DND-41 (cell line): Measurements from ENCODE around the gene TCEA2.
A peak's percentile ranks its signal among the peaks of the same experiment; 100 is the strongest.
"Not testable (repeated sequence)": the region's sequence is repeated elsewhere in the genome, so short reads cannot be mapped to it uniquely, and the experiment has no call there.

Experiments
- ATAC-seq: fragments of 200-7000 bp; cut with Tn5 transposase; 3 replicates; pipeline ENCODE4 v1.9.1; 2021; ENCODE audit warnings: low read depth; ENCODE audit not compliant: insufficient read depth
- DNase-seq: peaks from one replicate; pipeline ENCODE4 v3.0.0-alpha.2; 2020
- H2AFZ ChIP-seq: 2 replicates; pipeline ENCODE4 v1.6.0; 2012; ENCODE audit warnings: low read depth, low read length
- H3K27ac ChIP-seq: 2 replicates; pipeline ENCODE4 v1.5.1; 2012; ENCODE audit warnings: low read length, inconsistent platforms
- H3K27me3 ChIP-seq: fragments of 200-600 bp; sonication (generic); 2 replicates; pipeline ENCODE4 v1.6.0; 2012; ENCODE audit warnings: low read length, mild to moderate bottlenecking, inconsistent platforms; ENCODE audit not compliant: insufficient read depth, poor library complexity
- H3K36me3 ChIP-seq: 2 replicates; pipeline ENCODE4 v1.5.1; 2012; ENCODE audit warnings: low read length, inconsistent platforms; ENCODE audit not compliant: insufficient read depth
- H3K4me1 ChIP-seq: 2 replicates; pipeline ENCODE4 v1.5.1; 2012; ENCODE audit warnings: mild to moderate bottlenecking, low read length; ENCODE audit not compliant: insufficient read depth
- H3K4me2 ChIP-seq: 2 replicates; pipeline ENCODE4 v1.6.0; 2012; ENCODE audit warnings: mild to moderate bottlenecking, moderate library complexity, low read length, inconsistent platforms; ENCODE audit not compliant: insufficient read depth
- H3K4me3 ChIP-seq, 2 experiments: fragments of 200-600 bp in 1 of 2; shearing (Covaris generic) in 1 of 2; 2 replicates each; pipeline ENCODE4 v1.5.1; 2012 to 2016; ENCODE audit warnings: inconsistent platforms in 2 of 2, low read length in 2 of 2, mild to moderate bottlenecking in 2 of 2, low read depth in 1 of 2, moderate library complexity in 1 of 2
- H3K79me2 ChIP-seq: 2 replicates; pipeline ENCODE4 v1.6.0; 2012; ENCODE audit warnings: low read length, inconsistent platforms; ENCODE audit not compliant: insufficient read depth
- H3K9ac ChIP-seq: 2 replicates; pipeline ENCODE4 v1.6.0; 2012; ENCODE audit warnings: low read depth, mild to moderate bottlenecking, inconsistent platforms, low read length, moderate library complexity
- H3K9me3 ChIP-seq: 2 replicates; pipeline ENCODE4 v1.5.1; 2012; ENCODE audit warnings: low read length, moderate library complexity, mild to moderate bottlenecking, inconsistent platforms; ENCODE audit not compliant: insufficient read depth, severe bottlenecking
- H4K20me1 ChIP-seq: 2 replicates; pipeline ENCODE4 v1.6.0; 2012; ENCODE audit warnings: low read length; ENCODE audit not compliant: insufficient read depth
- CTCF ChIP-seq: IDR thresholded peaks from 2 replicates; pipeline ENCODE4 v1.5.1; 2012; ENCODE audit warnings: borderline replicate concordance, low read length, moderate library complexity, mild to moderate bottlenecking; ENCODE audit not compliant: poor library complexity, severe bottlenecking; ENCODE audit errors: extremely low read depth
- EZH2 ChIP-seq: IDR thresholded peaks from 3 replicates; pipeline ENCODE4 v1.6.1; 2012; ENCODE audit warnings: borderline replicate concordance, low read depth, mild to moderate bottlenecking, moderate library complexity, low read length, inconsistent platforms; ENCODE audit not compliant: severe bottlenecking

The TCEA2 gene

GRCh38 chr20:64084685-64085152 is 21.7 kb downstream of the TCEA2 start:
- Histone ChIP-seq H3K79me2 (no peaks in the 10 kb centered on the region), H3K36me3 (no peaks in the 10 kb centered on the region), H3K27me3 (peaks cover 36% of the 10 kb centered on the region), H3K27ac (no peak overlapping the region), H3K4me1 (peaks cover 27% of the 10 kb centered on the region), H4K20me1 (0 out of 2 replicates have a peak, but pooled peaks cover 12% of the 10 kb centered on the region), H3K4me3 (peak overlapping the region in 1 of 2 experiments; percentile 75; a peak in 1 of 4 replicates), H3K4me2 (peak overlapping the region; percentile 99), H3K9me3 (peaks cover 4% of the 10 kb centered on the region), H2AFZ (peak overlapping the region; percentile 98; the same call in 1 of the 2 replicates), H3K9ac (peak overlapping the region; percentile 76; the same call in 1 of the 2 replicates)
- TF ChIP-seq CTCF (no peak), EZH2 (no peak)
- DNase-seq: no peak
- no peak for ATAC-seq

GRCh38 chr20:64086801-64087200 is 23.8 kb downstream of the TCEA2 start:
- Histone ChIP-seq H3K4me3 (no peak overlapping the region), H3K27me3 (peaks cover 36% of the 10 kb centered on the region), H2AFZ (no peak overlapping the region), H3K79me2 (no peaks in the 10 kb centered on the region), H3K9me3 (peaks cover 4% of the 10 kb centered on the region), H4K20me1 (peaks cover 18% of the 10 kb centered on the region; the same call in 1 of the 2 replicates), H3K27ac (no peak overlapping the region), H3K4me1 (peaks cover 21% of the 10 kb centered on the region), H3K4me2 (no peak overlapping the region), H3K36me3 (no peaks in the 10 kb centered on the region), H3K9ac (no peak overlapping the region)
- ATAC-seq: no peak
- no peak for DNase-seq
- no peak for TF ChIP-seq CTCF
- no peak for TF ChIP-seq EZH2

GRCh38 chr20:64087226-64087825 is 24.3 kb downstream of the TCEA2 start:
- not testable (repeated sequence) for H3K4me3 ChIP-seq, H3K9ac ChIP-seq, H3K27ac ChIP-seq, DNase-seq, H3K4me2 ChIP-seq, H3K9me3 ChIP-seq, ATAC-seq, H2AFZ ChIP-seq, H3K79me2 ChIP-seq, H3K36me3 ChIP-seq
- Histone ChIP-seq H3K4me1 (peaks cover 21% of the 10 kb centered on the region), H4K20me1 (peaks cover 18% of the 10 kb centered on the region), H3K27me3 (peaks cover 36% of the 10 kb centered on the region)

GRCh38 chr20:64088586-64088985 is 25.6 kb downstream of the TCEA2 start:
- ATAC-seq, H2AFZ ChIP-seq, H3K27ac ChIP-seq, H3K79me2 ChIP-seq, H3K4me2 ChIP-seq, H3K36me3 ChIP-seq, H3K9me3 ChIP-seq, DNase-seq, H3K4me3 ChIP-seq, H3K9ac ChIP-seq: not testable (repeated sequence)
- Histone ChIP-seq H3K4me1 (peaks cover 12% of the 10 kb centered on the region), H3K27me3 (peaks cover 27% of the 10 kb centered on the region), H4K20me1 (peaks cover 19% of the 10 kb centered on the region)
